Measurements from ENCODE around the gene BBS12. TPM values are rescaled to one million over a fixed set of nuclear protein-coding genes. Genes with fewer than 3 reads are reported as not detected.

The BBS12 gene
- total and polyA plus RNA-seq, 9 of the 15 experiments (the other 6 are each of a cell fraction or from before 2014, with no cell fraction given) = 2.7 to 6.5 (median 3.3) TPM

DNA sequence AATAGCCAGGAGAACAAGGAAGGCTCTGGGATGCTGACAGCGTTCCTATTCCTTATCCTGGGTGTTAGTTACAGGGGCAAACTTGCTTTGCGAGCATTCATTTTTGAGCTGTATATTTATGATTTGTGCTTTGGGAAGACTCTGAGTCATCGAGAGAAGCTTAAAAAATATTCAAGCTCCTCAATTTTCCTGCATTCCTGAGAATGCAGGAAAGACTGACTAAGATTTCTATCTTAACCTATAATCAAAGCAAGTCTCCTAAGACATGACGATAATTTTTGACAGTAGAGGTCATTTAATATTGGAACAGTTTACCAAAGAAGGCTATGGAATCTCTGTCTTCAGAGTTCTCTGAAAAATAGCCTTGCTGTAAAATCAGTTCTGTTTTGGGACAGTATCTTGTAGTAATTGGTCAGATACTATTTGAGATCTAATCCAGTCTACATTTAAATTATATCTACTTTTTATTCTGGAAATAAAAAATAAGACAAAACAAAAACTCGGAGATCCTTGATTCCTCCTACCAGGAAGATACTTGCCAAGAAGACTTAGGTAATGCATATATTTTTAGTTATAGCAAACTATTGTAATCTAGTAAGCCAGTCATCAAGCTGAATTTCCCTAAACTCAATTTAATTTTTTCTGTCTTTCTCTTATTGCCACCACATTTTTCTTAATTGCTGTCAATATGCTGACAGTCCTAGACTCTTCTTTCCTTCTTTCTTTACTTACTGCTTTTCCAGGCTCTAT, 31.7 kb downstream of the BBS12 start:
- intact Hi-C loops (cut with micrococcal nuclease) = loop anchor here (2.0 kb wide), 2 partner anchors 35 to 63 kb away; partner anchors contain the start of gene FGF2
- 34% methylated on average over 5 of the region's 5 CpGs for WGBS (ENCODE audit: insufficient coverage, low coverage, missing lambda C conversion rate)
- TF ChIP-seq XRCC3 (IDR thresholded peaks at IDR 0.05) = no peak
- no peak; the same call in 1 of the 2 replicates for TF ChIP-seq JUND (IDR thresholded peaks at IDR 0.05; ENCODE audit: borderline replicate concordance, low read depth, low read length)
- TF ChIP-seq JUND (tag; IDR thresholded peaks at IDR 0.05; ENCODE audit: borderline replicate concordance, low read depth, low read length) = 0 out of 3 replicates have a peak, but pooled peaks have one; percentile 18
- peak; percentile 25; the same call in 1 of the 2 replicates for TF ChIP-seq EP400 (IDR thresholded peaks at IDR 0.05)
- TF ChIP-seq RBFOX2 (IDR thresholded peaks at IDR 0.05; ENCODE audit: low read depth, low read length) = peak; percentile 37; the same call in 1 of the 2 replicates
- TF ChIP-seq, protein P1, sequence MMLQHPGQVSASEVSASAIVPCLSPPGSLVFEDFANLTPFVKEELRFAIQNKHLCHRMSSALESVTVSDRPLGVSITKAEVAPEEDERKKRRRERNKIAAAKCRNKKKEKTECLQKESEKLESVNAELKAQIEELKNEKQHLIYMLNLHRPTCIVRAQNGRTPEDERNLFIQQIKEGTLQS (IDR thresholded peaks at IDR 0.05) = 0 out of 2 replicates have a peak, but pooled peaks have one; percentile 10
- TF ChIP-seq, protein P1 (CRISPR knock-in tag; conservative IDR thresholded peaks at IDR 0.05) = no peak
- TF ChIP-seq, protein P2, sequence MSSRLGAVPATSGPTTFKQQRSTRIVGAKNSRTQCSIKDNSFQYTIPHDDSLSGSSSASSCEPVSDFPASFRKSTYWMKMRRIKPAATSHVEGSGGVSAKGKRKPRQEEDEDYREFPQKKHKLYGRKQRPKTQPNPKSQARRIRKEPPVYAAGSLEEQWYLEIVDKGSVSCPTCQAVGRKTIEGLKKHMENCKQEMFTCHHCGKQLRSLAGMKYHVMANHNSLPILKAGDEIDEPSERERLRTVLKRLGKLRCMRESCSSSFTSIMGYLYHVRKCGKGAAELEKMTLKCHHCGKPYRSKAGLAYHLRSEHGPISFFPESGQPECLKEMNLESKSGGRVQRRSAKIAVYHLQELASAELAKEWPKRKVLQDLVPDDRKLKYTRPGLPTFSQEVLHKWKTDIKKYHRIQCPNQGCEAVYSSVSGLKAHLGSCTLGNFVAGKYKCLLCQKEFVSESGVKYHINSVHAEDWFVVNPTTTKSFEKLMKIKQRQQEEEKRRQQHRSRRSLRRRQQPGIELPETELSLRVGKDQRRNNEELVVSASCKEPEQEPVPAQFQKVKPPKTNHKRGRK (tag; IDR thresholded peaks at IDR 0.05) = peak; percentile 57; the same call in 1 of the 2 replicates
- TF ChIP-seq, protein P3, sequence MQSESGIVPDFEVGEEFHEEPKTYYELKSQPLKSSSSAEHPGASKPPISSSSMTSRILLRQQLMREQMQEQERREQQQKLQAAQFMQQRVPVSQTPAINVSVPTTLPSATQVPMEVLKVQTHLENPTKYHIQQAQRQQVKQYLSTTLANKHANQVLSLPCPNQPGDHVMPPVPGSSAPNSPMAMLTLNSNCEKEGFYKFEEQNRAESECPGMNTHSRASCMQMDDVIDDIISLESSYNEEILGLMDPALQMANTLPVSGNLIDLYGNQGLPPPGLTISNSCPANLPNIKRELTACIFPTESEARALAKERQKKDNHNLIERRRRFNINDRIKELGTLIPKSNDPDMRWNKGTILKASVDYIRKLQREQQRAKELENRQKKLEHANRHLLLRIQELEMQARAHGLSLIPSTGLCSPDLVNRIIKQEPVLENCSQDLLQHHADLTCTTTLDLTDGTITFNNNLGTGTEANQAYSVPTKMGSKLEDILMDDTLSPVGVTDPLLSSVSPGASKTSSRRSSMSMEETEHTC (IDR thresholded peaks at IDR 0.05) = no peak
- 0 out of 2 replicates have a peak, but pooled peaks have one; percentile 42 for TF ChIP-seq GATAD2B (IDR thresholded peaks at IDR 0.05; ENCODE audit: borderline replicate concordance)
- TF ChIP-seq ZNF224 (CRISPR knock-in tag; IDR thresholded peaks at IDR 0.05) = no peak
- TF ChIP-seq, protein P4, sequence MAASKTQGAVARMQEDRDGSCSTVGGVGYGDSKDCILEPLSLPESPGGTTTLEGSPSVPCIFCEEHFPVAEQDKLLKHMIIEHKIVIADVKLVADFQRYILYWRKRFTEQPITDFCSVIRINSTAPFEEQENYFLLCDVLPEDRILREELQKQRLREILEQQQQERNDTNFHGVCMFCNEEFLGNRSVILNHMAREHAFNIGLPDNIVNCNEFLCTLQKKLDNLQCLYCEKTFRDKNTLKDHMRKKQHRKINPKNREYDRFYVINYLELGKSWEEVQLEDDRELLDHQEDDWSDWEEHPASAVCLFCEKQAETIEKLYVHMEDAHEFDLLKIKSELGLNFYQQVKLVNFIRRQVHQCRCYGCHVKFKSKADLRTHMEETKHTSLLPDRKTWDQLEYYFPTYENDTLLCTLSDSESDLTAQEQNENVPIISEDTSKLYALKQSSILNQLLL (CRISPR knock-in tag; IDR thresholded peaks at IDR 0.05; ENCODE audit: borderline replicate concordance) = no peak
- no peak for TF ChIP-seq ETV1 (tag; conservative IDR thresholded peaks at IDR 0.05; ENCODE audit: low read depth)
- Histone ChIP-seq H3K27ac (ENCODE audit: extremely low read depth, low read depth, low read length) (peak overlapping the region; percentile 63), H3K9me1 (ENCODE audit: control insufficient read depth, insufficient read depth, low read length) (no peaks in the 10 kb centered on the region), H3K27me3 (ENCODE audit: control insufficient read depth in 2 of 2, insufficient read depth in 2 of 2, low read length in 2 of 2) (no peaks in the 10 kb centered on the region), H3K4me3 (no peak overlapping the region), H4K20me1 (replicated peaks; ENCODE audit: control insufficient read depth, insufficient read depth, low read length) (no peaks in the 10 kb centered on the region), H3K9ac (ENCODE audit: insufficient read depth in 1 of 2, low read depth in 2 of 2, low read length in 2 of 2) (peak overlapping the region in 1 of 2 experiments; percentile 35; a peak in 2 of 4 replicates), H2AFZ (ENCODE audit: low read depth, low read length) (peak overlapping the region; percentile 73), H3K79me2 (ENCODE audit: control insufficient read depth, insufficient read depth, low read length) (no peaks in the 10 kb centered on the region), H3K4me1 (replicated peaks in 1 of 2; ENCODE audit: control insufficient read depth in 2 of 2, insufficient read depth in 2 of 2, low read length in 2 of 2) (peaks cover 10 to 43% of the 10 kb centered on the region in 2 experiments; a peak in 3 of 5 replicates), H3K4me2 (ENCODE audit: insufficient read depth, low read length) (peak overlapping the region; percentile 28; the same call in 1 of the 2 replicates), H3K36me3 (ENCODE audit: control insufficient read depth, insufficient read depth, low read length) (no peaks in the 10 kb centered on the region), H3K9me3 (replicated peaks; ENCODE audit: control insufficient read depth, insufficient read depth, low read depth, low read length) (no peaks in the 10 kb centered on the region)
- CTCF ChIA-PET (ENCODE audit: low intra/inter-chr PET ratio) = no interaction called here
- POLR2A ChIA-PET = interaction anchor here (0.9 kb wide), 1 partner anchor 25 kb away, joined by 3 read pairs; no protein-coding TSS in a partner anchor
- no TSS peak for BruUV-seq (replicated peaks)
- DNase-seq (ENCODE audit: extremely low read depth in 1 of 4, low spot score in 3 of 4) (no peak), FAIRE-seq (no peak), ATAC-seq (no peak)
- in situ Hi-C loops (cut with MboI) = no loop called here

Measured in K562 (cell line).